Mesendoderm (in vitro differentiated cells): Measurements from ENCODE around the gene SCN9A. TPM values are rescaled to one million over a fixed set of nuclear protein-coding genes. Genes with fewer than 3 reads are reported as not detected.

Source experiments
- DNase-seq: peaks from one replicate; pipeline ENCODE4 v3.0.0; 2013
- H2AK5ac ChIP-seq: 2 replicates; pipeline ENCODE4 v1.6.1; 2013; ENCODE audit warnings: low read length, inconsistent platforms
- H2BK120ac ChIP-seq: 2 replicates; pipeline ENCODE4 v1.6.1; 2013; ENCODE audit warnings: low read depth, mild to moderate bottlenecking, low read length, moderate library complexity, mixed read lengths
- H2BK15ac ChIP-seq: replicated peaks from 2 replicates; pipeline ENCODE4 v1.6.1; 2013; ENCODE audit warnings: low read depth, mild to moderate bottlenecking, moderate library complexity
- H2BK5ac ChIP-seq: 2 replicates; pipeline ENCODE4 v1.6.1; 2013; ENCODE audit warnings: low read length, inconsistent platforms
- H3K18ac ChIP-seq: 2 replicates; pipeline ENCODE4 v1.6.1; 2013; ENCODE audit warnings: mild to moderate bottlenecking, low read length, mixed read lengths
- H3K23ac ChIP-seq: one replicate; pipeline ENCODE4 v1.6.1; 2013; ENCODE audit warnings: low read length
- H3K27ac ChIP-seq: 2 replicates; pipeline ENCODE4 v1.5.1; 2013; ENCODE audit warnings: low read depth, mild to moderate bottlenecking, inconsistent platforms, low read length, moderate library complexity
- H3K27me3 ChIP-seq: 2 replicates; pipeline ENCODE4 v1.6.1; 2013; ENCODE audit warnings: low read length, control low read depth, mild to moderate bottlenecking, inconsistent platforms; ENCODE audit not compliant: insufficient read depth, poor library complexity
- H3K36me3 ChIP-seq: 2 replicates; pipeline ENCODE4 v1.6.1; 2013; ENCODE audit warnings: low read length, inconsistent platforms; ENCODE audit not compliant: control insufficient read depth, insufficient read depth
- H3K4ac ChIP-seq: one replicate; pipeline ENCODE4 v1.6.1; 2013; ENCODE audit warnings: low read depth, mild to moderate bottlenecking, low read length, moderate library complexity
- H3K4me1 ChIP-seq: 2 replicates; pipeline ENCODE4 v1.6.1; 2013; ENCODE audit warnings: low read depth, low read length, inconsistent platforms; ENCODE audit not compliant: control insufficient read depth
- H3K4me2 ChIP-seq: 2 replicates; pipeline ENCODE4 v1.6.1; 2013; ENCODE audit warnings: low read length
- H3K4me3 ChIP-seq: 2 replicates; pipeline ENCODE4 v1.5.1; 2013; ENCODE audit warnings: mild to moderate bottlenecking, low read length
- H3K56ac ChIP-seq: one replicate; pipeline ENCODE4 v1.6.1; 2013; ENCODE audit warnings: low read length
- H3K79me1 ChIP-seq: 2 replicates; pipeline ENCODE4 v1.6.1; 2013; ENCODE audit warnings: low read length, inconsistent platforms
- H3K79me2 ChIP-seq: 2 replicates; pipeline ENCODE4 v1.6.1; 2013; ENCODE audit warnings: mild to moderate bottlenecking, low read length; ENCODE audit not compliant: control insufficient read depth, insufficient read depth
- H3K9ac ChIP-seq: 2 replicates; pipeline ENCODE4 v1.6.1; 2013; ENCODE audit warnings: low read length, inconsistent platforms
- H4K5ac ChIP-seq: one replicate; pipeline ENCODE4 v1.6.1; 2013; ENCODE audit warnings: low read length
- H4K8ac ChIP-seq: one replicate; pipeline ENCODE4 v1.6.1; 2013; ENCODE audit warnings: low read depth, mild to moderate bottlenecking, control low read depth, low read length, moderate library complexity
- WGBS: extraction: QIAGEN DNeasy Blood & Tissue Kit; methylation state at CpG from one replicate; pipeline ENCODE4 v1.1.7; 2013; ENCODE audit warnings: low lambda C conversion rate, missing lambda C conversion rate; ENCODE audit not compliant: insufficient coverage; ENCODE audit errors: extremely low coverage; 5-methylcytosine and 5-hydroxymethylcytosine counted together
- polyA plus RNA-seq, 2 experiments: library from polyadenylated mRNA; stranded (reverse); fragments of 200-250 nt; gene quantifications; one replicate each; pipeline ENCODE4 v1.2.3, GENCODE V29; 2013

SCN9A gene
- polyA plus RNA-seq (2013, experiment 1 of 2): 0.73 TPM
- polyA plus RNA-seq (2013, experiment 2 of 2): 0.80 TPM

- H3K27me3 ChIP-seq: no peaks in the 10 kb centered on the region
- no peak within 1 kb of the TSS for H3K23ac ChIP-seq
- H2BK120ac ChIP-seq: no peak within 1 kb of the TSS
- H3K4ac ChIP-seq: no peak within 1 kb of the TSS
- no peak within 1 kb of the TSS for H3K27ac ChIP-seq
- peak within 1 kb of the TSS; percentile 56 for H3K4me3 ChIP-seq
- peak; percentile 89 for DNase-seq
- H3K4me2 ChIP-seq: peak within 1 kb of the TSS; percentile 66
- H3K79me2 ChIP-seq: no peaks in the 10 kb centered on the region
- peaks cover 3% of the 10 kb centered on the region for H3K4me1 ChIP-seq
- no CpG with 5 or more reads among the region's 45 CpGs for WGBS
- H3K9ac ChIP-seq: peak within 1 kb of the TSS; percentile 58
- H2AK5ac ChIP-seq: no peak within 1 kb of the TSS
- no peak within 1 kb of the TSS for H4K5ac ChIP-seq
- no peak within 1 kb of the TSS for H3K18ac ChIP-seq
- peak within 1 kb of the TSS; percentile 80 for H3K56ac ChIP-seq
- H2BK15ac ChIP-seq: no peak within 1 kb of the TSS
- no peaks in the 10 kb centered on the region for H3K36me3 ChIP-seq
- no peak within 1 kb of the TSS for H2BK5ac ChIP-seq
- no peaks in the 10 kb centered on the region for H3K79me1 ChIP-seq
- no peak within 1 kb of the TSS for H4K8ac ChIP-seq
Observed at GRCh38 chr2:166375736-166376487, at the start of gene SCN9A. Gene SCN9A, minus strand, starts transcription at chr2:166375944. Its CDS starts 64,188 bp downstream, at chr2:166311756.

- Histone ChIP-seq H2AK5ac (no peak overlapping the region), H3K4me1 (no peaks in the 10 kb centered on the region), H3K56ac (no peak overlapping the region), H3K4ac (no peak overlapping the region), H4K8ac (no peak overlapping the region), H2BK120ac (no peak overlapping the region), H3K27ac (no peak overlapping the region), H3K9ac (no peak overlapping the region), H2BK5ac (no peak overlapping the region), H3K79me1 (no peaks in the 10 kb centered on the region), H3K36me3 (no peaks in the 10 kb centered on the region), H3K4me3 (no peak overlapping the region), H4K5ac (no peak overlapping the region), H2BK15ac (no peak overlapping the region), H3K18ac (no peak overlapping the region), H3K79me2 (no peaks in the 10 kb centered on the region), H3K27me3 (no peaks in the 10 kb centered on the region), H3K4me2 (no peak overlapping the region), H3K23ac (no peak overlapping the region)
- no CpG with 5 or more reads among the region's 5 CpGs for WGBS
- DNase-seq: no peak
Observed at GRCh38 chr2:166424841-166425240, 49.1 kb upstream of the SCN9A start.

- Histone ChIP-seq H3K4ac (no peak overlapping the region), H3K4me2 (no peak overlapping the region), H4K5ac (no peak overlapping the region), H3K23ac (no peak overlapping the region), H3K18ac (no peak overlapping the region), H3K4me3 (no peak overlapping the region), H3K4me1 (no peaks in the 10 kb centered on the region), H2BK15ac (no peak overlapping the region), H3K79me2 (no peaks in the 10 kb centered on the region), H3K9ac (no peak overlapping the region), H2AK5ac (no peak overlapping the region), H4K8ac (no peak overlapping the region), H2BK5ac (no peak overlapping the region), H3K79me1 (no peaks in the 10 kb centered on the region), H3K56ac (no peak overlapping the region), H2BK120ac (no peak overlapping the region), H3K27me3 (no peaks in the 10 kb centered on the region), H3K36me3 (no peaks in the 10 kb centered on the region), H3K27ac (no peak overlapping the region)
- no CpG with 5 or more reads among the region's 2 CpGs for WGBS
- peak; percentile 47 for DNase-seq
Observed at GRCh38 chr2:166419616-166419934, 43.8 kb upstream of the SCN9A start.

- H3K4me1 ChIP-seq: no peaks in the 10 kb centered on the region
- no peak for DNase-seq
- H2BK5ac ChIP-seq: no peak overlapping the region
- H3K79me2 ChIP-seq: no peaks in the 10 kb centered on the region
- H3K4me2 ChIP-seq: no peak overlapping the region
- no peaks in the 10 kb centered on the region for H3K36me3 ChIP-seq
- H3K18ac ChIP-seq: no peak overlapping the region
- H3K4me3 ChIP-seq: no peak overlapping the region
- no CpG with 5 or more reads among the region's 5 CpGs for WGBS
- H2AK5ac ChIP-seq: no peak overlapping the region
- no peak overlapping the region for H3K56ac ChIP-seq
- H3K23ac ChIP-seq: no peak overlapping the region
- no peak overlapping the region for H2BK15ac ChIP-seq
- H4K5ac ChIP-seq: no peak overlapping the region
- H3K27ac ChIP-seq: no peak overlapping the region
- H3K4ac ChIP-seq: no peak overlapping the region
- H3K79me1 ChIP-seq: no peaks in the 10 kb centered on the region
- no peak overlapping the region for H3K9ac ChIP-seq
- no peaks in the 10 kb centered on the region for H3K27me3 ChIP-seq
- H4K8ac ChIP-seq: no peak overlapping the region
- H2BK120ac ChIP-seq: no peak overlapping the region
Observed at GRCh38 chr2:166418853-166419615, 43.3 kb upstream of the SCN9A start.

- no CpG with 5 or more reads among the region's 2 CpGs for WGBS
- Histone ChIP-seq H3K9ac (no peak overlapping the region), H2AK5ac (no peak overlapping the region), H3K4ac (no peak overlapping the region), H3K18ac (no peak overlapping the region), H3K27ac (no peak overlapping the region), H3K79me1 (no peaks in the 10 kb centered on the region), H3K36me3 (no peaks in the 10 kb centered on the region), H3K27me3 (no peaks in the 10 kb centered on the region), H2BK120ac (no peak overlapping the region), H3K56ac (no peak overlapping the region), H2BK15ac (no peak overlapping the region), H2BK5ac (no peak overlapping the region), H3K79me2 (no peaks in the 10 kb centered on the region), H4K5ac (no peak overlapping the region), H3K4me2 (no peak overlapping the region), H3K4me3 (no peak overlapping the region), H4K8ac (no peak overlapping the region), H3K4me1 (no peaks in the 10 kb centered on the region), H3K23ac (no peak overlapping the region)
- DNase-seq: peak; percentile 45
Observed at GRCh38 chr2:166417669-166418068, 41.9 kb upstream of the SCN9A start.
